PFSK-1 (cell line): ENCODE data around the gene NFE2L3.

Experiments used
- FOXP2 ChIP-seq: optimal IDR thresholded peaks from 2 replicates; pipeline ENCODE3; 2011; ENCODE audit warnings: borderline replicate concordance, control low read depth, inconsistent platforms; ENCODE audit not compliant: insufficient read depth; ENCODE audit errors: extremely low read length, extremely low read depth
- POLR2AphosphoS5 ChIP-seq: IDR thresholded peaks from 2 replicates; pipeline ENCODE4 v1.6.1; 2012; ENCODE audit warnings: low read depth, mild to moderate bottlenecking, control low read depth, low read length, moderate library complexity
- SIN3A ChIP-seq: IDR thresholded peaks from 2 replicates; pipeline ENCODE4 v1.6.1; 2012; ENCODE audit warnings: mild to moderate bottlenecking, low read length, moderate library complexity, borderline replicate concordance; ENCODE audit not compliant: insufficient read depth
- TAF1 ChIP-seq: IDR thresholded peaks from 2 replicates; pipeline ENCODE4 v1.6.1; 2012; ENCODE audit warnings: low read length, control low read depth, borderline replicate concordance; ENCODE audit not compliant: insufficient read depth
- TF ChIP-seq, protein P1 (sequence below), 2 experiments: IDR thresholded peaks; 2 replicates each; pipeline versions ENCODE4 v1.6.1 to v1.8.0; 2011 to 2012; ENCODE audit warnings: low read depth in 2 of 2, low read length in 2 of 2, control low read depth in 1 of 2, inconsistent platforms in 1 of 2, mild to moderate bottlenecking in 1 of 2, moderate library complexity in 1 of 2; ENCODE audit not compliant: insufficient read depth in 1 of 2

The NFE2L3 gene

DNA sequence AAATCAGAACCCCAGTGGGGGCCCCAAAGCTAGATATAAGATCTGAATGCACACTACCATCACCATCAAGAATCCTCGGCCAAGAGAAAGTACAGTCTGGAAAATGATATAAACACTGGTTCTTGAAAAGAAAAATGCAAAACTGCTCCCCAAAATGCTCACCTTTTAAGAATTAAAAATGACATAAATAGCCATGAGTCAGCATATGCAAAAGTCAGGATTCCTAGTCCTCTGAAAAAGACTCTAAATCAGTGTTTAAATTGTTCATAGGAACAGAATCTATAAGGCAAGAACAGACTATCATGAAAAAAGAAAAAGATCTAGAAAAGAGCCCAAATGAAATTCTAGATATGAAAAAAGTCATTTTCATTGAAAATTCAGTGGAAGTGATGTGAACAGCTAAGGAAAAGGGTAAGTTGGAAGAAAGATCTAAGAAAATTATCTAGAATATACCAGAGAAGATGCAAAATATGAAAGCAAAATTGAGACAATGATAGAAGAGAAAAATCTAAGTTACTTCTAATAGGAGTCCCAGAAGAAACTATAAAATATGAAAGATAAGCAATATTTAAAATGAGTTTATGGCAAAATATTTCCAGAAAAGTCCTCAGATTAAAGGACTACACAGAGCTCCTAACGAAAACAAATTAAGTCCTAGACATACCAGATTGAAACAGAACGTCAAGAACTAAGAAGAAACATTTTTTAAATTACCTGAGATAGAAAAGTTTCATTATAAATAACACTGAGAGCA, 29.7 kb downstream of the NFE2L3 start:
- no peak for TF ChIP-seq POLR2AphosphoS5
- TF ChIP-seq, protein P1, sequence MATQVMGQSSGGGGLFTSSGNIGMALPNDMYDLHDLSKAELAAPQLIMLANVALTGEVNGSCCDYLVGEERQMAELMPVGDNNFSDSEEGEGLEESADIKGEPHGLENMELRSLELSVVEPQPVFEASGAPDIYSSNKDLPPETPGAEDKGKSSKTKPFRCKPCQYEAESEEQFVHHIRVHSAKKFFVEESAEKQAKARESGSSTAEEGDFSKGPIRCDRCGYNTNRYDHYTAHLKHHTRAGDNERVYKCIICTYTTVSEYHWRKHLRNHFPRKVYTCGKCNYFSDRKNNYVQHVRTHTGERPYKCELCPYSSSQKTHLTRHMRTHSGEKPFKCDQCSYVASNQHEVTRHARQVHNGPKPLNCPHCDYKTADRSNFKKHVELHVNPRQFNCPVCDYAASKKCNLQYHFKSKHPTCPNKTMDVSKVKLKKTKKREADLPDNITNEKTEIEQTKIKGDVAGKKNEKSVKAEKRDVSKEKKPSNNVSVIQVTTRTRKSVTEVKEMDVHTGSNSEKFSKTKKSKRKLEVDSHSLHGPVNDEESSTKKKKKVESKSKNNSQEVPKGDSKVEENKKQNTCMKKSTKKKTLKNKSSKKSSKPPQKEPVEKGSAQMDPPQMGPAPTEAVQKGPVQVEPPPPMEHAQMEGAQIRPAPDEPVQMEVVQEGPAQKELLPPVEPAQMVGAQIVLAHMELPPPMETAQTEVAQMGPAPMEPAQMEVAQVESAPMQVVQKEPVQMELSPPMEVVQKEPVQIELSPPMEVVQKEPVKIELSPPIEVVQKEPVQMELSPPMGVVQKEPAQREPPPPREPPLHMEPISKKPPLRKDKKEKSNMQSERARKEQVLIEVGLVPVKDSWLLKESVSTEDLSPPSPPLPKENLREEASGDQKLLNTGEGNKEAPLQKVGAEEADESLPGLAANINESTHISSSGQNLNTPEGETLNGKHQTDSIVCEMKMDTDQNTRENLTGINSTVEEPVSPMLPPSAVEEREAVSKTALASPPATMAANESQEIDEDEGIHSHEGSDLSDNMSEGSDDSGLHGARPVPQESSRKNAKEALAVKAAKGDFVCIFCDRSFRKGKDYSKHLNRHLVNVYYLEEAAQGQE (IDR thresholded peaks at IDR 0.05; ENCODE audit: insufficient read depth in 1 of 2, low read depth in 2 of 2, low read length in 2 of 2), result no peak
- no peak for TF ChIP-seq FOXP2
- TF ChIP-seq TAF1, result no peak
- TF ChIP-seq SIN3A, result no peak

DNA sequence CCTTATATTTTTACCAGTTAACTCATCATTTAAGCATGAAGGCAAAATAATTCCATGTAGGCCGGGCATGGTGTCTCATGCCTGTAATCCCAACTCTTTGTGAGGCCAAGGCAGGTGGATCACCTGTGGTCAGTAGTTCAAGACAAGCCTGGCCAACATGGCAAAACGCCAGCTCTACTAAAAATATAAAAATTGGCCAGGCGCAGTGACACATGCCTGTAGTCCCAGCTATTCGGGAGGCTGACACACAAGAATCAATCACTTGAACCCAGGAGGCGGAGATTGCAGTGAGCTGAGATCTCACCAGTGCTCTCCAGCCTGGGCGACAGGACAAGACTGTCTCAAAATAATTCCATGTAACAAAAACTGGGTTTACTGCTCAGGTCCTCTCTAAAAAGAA, 30.3 kb downstream of the NFE2L3 start:
- 0 out of 2 replicates have a peak, but pooled peaks have one; percentile 6 for TF ChIP-seq POLR2AphosphoS5
- no peak for TF ChIP-seq SIN3A

DNA sequence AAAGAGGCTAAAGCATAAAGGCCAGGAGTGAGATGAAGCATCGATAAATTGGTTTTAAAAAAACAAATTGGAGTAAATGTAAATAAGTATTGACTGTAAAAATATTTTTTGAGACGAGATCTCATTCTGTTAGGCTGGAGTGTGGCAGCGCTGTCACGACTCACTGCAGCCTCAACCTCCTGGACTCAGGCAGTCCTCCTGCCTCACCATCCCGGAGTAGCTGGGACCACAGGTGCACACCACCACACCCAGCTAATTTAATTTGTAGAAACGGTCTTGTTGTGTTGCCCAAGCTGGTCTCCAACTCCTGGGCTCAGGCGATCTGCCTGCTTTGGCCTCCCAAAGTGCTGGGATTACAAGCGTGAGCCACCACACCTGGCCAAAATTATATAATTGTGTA, 30.7 kb downstream of the NFE2L3 start:
- TF ChIP-seq, protein P1 (IDR thresholded peaks at IDR 0.05; ENCODE audit: insufficient read depth in 1 of 2, low read depth in 2 of 2, low read length in 2 of 2), result no peak
- TF ChIP-seq POLR2AphosphoS5, result no peak
- no peak for TF ChIP-seq FOXP2
- no peak for TF ChIP-seq TAF1
- TF ChIP-seq SIN3A, result no peak

DNA sequence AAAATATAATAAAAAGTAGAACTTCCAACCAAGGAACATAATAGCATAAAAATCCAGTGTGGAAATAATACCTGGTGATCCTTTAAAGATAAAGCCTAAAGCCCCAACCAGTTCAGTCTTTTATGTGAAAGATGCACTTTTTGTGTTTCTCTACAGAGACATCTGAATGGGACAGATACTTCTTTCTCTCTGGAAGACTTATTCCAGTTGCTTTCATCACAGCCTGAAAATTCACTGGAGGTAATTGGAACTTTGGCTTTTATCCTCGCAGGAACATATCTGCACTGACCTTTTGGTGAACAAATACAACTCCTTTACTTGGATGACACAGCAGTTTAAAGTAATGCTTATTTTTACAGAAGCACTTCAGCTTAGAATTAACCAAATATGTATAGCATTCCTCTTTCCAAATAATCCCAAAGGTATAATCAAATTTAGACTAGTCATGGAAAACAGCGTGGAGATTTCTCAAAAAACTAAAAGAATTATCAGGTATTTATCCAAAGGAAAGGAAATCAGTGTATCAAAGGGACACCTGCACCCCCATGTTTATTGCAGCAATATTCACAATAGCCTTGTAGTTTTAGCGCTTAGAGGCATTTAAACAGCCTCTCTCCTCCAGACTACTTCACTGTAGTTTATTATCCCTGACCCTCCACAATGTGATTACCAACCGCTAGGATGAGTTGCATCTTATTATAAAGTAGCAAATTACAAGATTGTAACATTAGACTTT, 31.7 kb downstream of the NFE2L3 start:
- no peak for TF ChIP-seq FOXP2
- TF ChIP-seq POLR2AphosphoS5, result no peak; the same call in 1 of the 2 replicates
- TF ChIP-seq, protein P1 (IDR thresholded peaks at IDR 0.05; ENCODE audit: insufficient read depth in 1 of 2, low read depth in 2 of 2, low read length in 2 of 2), result no peak
- TF ChIP-seq TAF1, result no peak
- TF ChIP-seq SIN3A, result no peak

DNA sequence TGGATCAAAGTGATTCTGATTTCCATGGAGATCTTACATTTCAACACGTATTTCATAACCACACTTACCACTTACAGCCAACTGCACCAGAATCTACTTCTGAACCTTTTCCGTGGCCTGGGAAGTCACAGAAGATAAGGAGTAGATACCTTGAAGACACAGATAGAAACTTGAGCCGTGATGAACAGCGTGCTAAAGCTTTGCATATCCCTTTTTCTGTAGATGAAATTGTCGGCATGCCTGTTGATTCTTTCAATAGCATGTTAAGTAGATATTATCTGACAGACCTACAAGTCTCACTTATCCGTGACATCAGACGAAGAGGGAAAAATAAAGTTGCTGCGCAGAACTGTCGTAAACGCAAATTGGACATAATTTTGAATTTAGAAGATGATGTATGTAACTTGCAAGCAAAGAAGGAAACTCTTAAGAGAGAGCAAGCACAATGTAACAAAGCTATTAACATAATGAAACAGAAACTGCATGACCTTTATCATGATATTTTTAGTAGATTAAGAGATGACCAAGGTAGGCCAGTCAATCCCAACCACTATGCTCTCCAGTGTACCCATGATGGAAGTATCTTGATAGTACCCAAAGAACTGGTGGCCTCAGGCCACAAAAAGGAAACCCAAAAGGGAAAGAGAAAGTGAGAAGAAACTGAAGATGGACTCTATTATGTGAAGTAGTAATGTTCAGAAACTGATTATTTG, 33.3 kb downstream of the NFE2L3 start:
- no peak for TF ChIP-seq TAF1
- TF ChIP-seq POLR2AphosphoS5, result no peak; the same call in 1 of the 2 replicates
- TF ChIP-seq SIN3A, result no peak
- no peak for TF ChIP-seq FOXP2
- TF ChIP-seq, protein P1 (IDR thresholded peaks at IDR 0.05; ENCODE audit: insufficient read depth in 1 of 2, low read depth in 2 of 2, low read length in 2 of 2), result no peak
